ENCODE data around the gene DIABLO.
A peak's percentile ranks its signal among the peaks of the same experiment; 100 is the strongest.
"Not testable (repeated sequence)": the region's sequence is repeated elsewhere in the genome, so short reads cannot be mapped to it uniquely, and the experiment has no call there.

The DIABLO gene

DNA sequence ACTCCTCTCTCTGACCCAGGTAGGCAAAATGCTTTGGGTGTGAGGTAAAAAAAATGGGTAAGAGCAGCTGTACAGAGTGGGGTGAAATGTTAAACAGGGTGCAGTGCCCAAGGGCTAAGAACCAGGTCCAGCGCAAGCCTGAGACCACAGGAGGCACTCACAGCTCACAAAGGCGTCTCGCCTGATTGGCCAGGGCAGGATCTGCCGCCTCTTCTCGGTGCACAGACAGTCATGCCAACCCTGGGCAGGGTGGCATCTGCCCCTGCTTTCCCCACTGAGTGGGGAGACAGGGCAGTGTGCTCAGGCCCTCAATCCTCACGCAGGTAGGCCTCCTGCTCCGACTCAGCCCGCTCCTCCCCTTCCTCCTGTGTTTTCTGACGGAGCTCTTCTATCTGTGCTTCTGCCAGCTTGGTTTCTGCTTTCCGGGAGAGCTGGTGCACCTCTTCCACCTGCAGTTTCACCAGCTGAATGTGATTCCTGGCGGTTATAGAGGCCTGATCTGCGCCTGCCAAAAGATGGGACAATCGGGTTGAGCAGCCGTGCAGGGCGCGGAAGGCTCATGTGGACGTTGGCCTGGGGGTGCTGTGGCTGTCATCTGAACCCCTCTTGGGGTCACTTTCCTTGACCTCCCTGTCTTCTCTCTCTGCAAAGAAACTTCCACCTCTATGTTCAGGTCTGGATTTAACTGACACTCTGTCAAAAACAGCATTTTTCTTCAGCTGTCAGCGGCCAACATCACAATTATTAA, 17.6 kb downstream of the DIABLO start:
- Histone ChIP-seq H3K4me3 (ENCODE audit: low read depth, low read length) (no peak overlapping the region), H3K27ac (ENCODE audit: low read depth, low read length) (no peak overlapping the region), H3K9me3 (ENCODE audit: control insufficient read depth, insufficient read depth, low read length) (no peaks in the 10 kb centered on the region), H3K36me3 (ENCODE audit: control insufficient read depth, insufficient read depth, low read length) (peaks cover 62% of the 10 kb centered on the region), H3K4me1 (ENCODE audit: control insufficient read depth, insufficient read depth, low read length) (peaks cover 11% of the 10 kb centered on the region; the same call in 1 of the 2 replicates), H3K9ac (ENCODE audit: low read depth, low read length) (no peak overlapping the region), H3K27me3 (ENCODE audit: control insufficient read depth, insufficient read depth, low read length) (peaks cover 32% of the 10 kb centered on the region)

DNA sequence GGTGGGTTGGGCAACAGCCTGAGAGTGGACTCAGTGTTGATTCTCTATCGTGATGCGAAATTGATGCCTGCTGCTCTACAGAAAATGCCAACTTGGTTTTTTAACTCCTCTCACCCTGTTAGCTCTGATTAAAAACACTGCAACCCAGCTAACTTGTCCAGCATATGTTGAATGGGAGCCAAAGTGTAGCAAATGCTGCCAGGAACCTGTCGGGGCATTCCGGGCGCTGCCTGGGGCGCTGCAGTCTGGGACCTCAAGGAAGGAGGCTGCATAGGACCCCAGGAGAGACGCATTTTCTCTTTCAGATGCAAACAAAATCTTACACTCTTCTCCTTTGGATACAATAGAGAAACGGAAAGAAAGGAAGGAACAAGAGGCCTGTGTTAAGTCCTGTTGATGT, 18.5 kb downstream of the DIABLO start:
- Histone ChIP-seq H3K4me3 (ENCODE audit: low read depth, low read length) (no peak overlapping the region), H3K36me3 (ENCODE audit: control insufficient read depth, insufficient read depth, low read length) (peaks cover 53% of the 10 kb centered on the region), H3K9ac (ENCODE audit: low read depth, low read length) (no peak overlapping the region), H3K9me3 (ENCODE audit: control insufficient read depth, insufficient read depth, low read length) (no peaks in the 10 kb centered on the region), H3K27me3 (ENCODE audit: control insufficient read depth, insufficient read depth, low read length) (peaks cover 40% of the 10 kb centered on the region), H3K4me1 (ENCODE audit: control insufficient read depth, insufficient read depth, low read length) (peaks cover 11% of the 10 kb centered on the region; the same call in 1 of the 2 replicates), H3K27ac (ENCODE audit: low read depth, low read length) (no peak overlapping the region)

DNA sequence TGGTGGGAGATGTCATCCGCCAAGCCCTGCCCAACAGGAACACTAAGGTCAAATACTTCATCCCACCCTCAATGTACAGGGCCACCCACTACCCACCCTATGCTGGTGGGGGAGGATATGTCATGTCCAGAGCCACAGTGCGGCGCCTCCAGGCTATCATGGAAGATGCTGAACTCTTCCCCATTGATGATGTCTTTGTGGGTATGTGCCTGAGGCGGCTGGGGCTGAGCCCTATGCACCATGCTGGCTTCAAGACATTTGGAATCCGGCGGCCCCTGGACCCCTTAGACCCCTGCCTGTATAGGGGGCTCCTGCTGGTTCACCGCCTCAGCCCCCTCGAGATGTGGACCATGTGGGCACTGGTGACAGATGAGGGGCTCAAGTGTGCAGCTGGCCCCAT, 18.9 kb downstream of the DIABLO start:
- H3K36me3 ChIP-seq (ENCODE audit: control insufficient read depth, insufficient read depth, low read length), result peaks cover 49% of the 10 kb centered on the region
- no peaks in the 10 kb centered on the region for H3K9me3 ChIP-seq (ENCODE audit: control insufficient read depth, insufficient read depth, low read length)
- H3K27me3 ChIP-seq (ENCODE audit: control insufficient read depth, insufficient read depth, low read length), result peaks cover 44% of the 10 kb centered on the region
- no peak overlapping the region for H3K4me3 ChIP-seq (ENCODE audit: low read depth, low read length)
- no peak overlapping the region for H3K27ac ChIP-seq (ENCODE audit: low read depth, low read length)
- no peak overlapping the region for H3K9ac ChIP-seq (ENCODE audit: low read depth, low read length)
- H3K4me1 ChIP-seq (ENCODE audit: control insufficient read depth, insufficient read depth, low read length), result peaks cover 11% of the 10 kb centered on the region; the same call in 1 of the 2 replicates

DNA sequence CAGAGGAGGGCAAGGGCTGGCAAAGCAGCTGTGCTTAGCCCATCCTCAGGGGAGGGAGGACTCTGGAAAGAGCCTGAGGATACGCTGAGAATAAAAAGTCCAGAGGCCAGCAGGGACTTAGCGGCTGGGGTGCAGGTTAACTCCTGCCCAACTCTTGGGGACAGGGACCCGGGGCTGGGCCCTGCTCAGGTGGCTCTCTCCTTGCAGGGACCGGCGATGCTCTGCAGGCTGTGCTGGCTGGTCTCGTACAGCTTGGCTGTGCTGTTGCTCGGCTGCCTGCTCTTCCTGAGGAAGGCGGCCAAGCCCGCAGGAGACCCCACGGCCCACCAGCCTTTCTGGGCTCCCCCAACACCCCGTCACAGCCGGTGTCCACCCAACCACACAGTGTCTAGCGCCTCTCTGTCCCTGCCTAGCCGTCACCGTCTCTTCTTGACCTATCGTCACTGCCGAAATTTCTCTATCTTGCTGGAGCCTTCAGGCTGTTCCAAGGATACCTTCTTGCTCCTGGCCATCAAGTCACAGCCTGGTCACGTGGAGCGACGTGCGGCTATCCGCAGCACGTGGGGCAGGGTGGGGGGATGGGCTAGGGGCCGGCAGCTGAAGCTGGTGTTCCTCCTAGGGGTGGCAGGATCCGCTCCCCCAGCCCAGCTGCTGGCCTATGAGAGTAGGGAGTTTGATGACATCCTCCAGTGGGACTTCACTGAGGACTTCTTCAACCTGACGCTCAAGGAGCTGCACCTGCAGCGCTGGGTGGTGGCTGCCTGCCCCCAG, 19.6 kb downstream of the DIABLO start:
- Histone ChIP-seq H3K27ac (ENCODE audit: low read depth, low read length) (no peak overlapping the region), H3K36me3 (ENCODE audit: control insufficient read depth, insufficient read depth, low read length) (peaks cover 42% of the 10 kb centered on the region), H3K4me1 (ENCODE audit: control insufficient read depth, insufficient read depth, low read length) (peaks cover 11% of the 10 kb centered on the region; the same call in 1 of the 2 replicates), H3K27me3 (ENCODE audit: control insufficient read depth, insufficient read depth, low read length) (peaks cover 46% of the 10 kb centered on the region), H3K4me3 (ENCODE audit: low read depth, low read length) (no peak overlapping the region), H3K9me3 (ENCODE audit: control insufficient read depth, insufficient read depth, low read length) (no peaks in the 10 kb centered on the region), H3K9ac (ENCODE audit: low read depth, low read length) (no peak overlapping the region)

GRCh38 chr12:122205053-122205925, 20.6 kb downstream of the DIABLO start:
- Histone ChIP-seq H3K9ac (ENCODE audit: low read depth, low read length) (no peak overlapping the region), H3K36me3 (ENCODE audit: control insufficient read depth, insufficient read depth, low read length) (peaks cover 34% of the 10 kb centered on the region), H3K27ac (ENCODE audit: low read depth, low read length) (no peak overlapping the region), H3K9me3 (ENCODE audit: control insufficient read depth, insufficient read depth, low read length) (no peaks in the 10 kb centered on the region), H3K4me3 (ENCODE audit: low read depth, low read length) (no peak overlapping the region), H3K4me1 (ENCODE audit: control insufficient read depth, insufficient read depth, low read length) (peaks cover 11% of the 10 kb centered on the region; the same call in 1 of the 2 replicates), H3K27me3 (ENCODE audit: control insufficient read depth, insufficient read depth, low read length) (peaks cover 46% of the 10 kb centered on the region)

DNA sequence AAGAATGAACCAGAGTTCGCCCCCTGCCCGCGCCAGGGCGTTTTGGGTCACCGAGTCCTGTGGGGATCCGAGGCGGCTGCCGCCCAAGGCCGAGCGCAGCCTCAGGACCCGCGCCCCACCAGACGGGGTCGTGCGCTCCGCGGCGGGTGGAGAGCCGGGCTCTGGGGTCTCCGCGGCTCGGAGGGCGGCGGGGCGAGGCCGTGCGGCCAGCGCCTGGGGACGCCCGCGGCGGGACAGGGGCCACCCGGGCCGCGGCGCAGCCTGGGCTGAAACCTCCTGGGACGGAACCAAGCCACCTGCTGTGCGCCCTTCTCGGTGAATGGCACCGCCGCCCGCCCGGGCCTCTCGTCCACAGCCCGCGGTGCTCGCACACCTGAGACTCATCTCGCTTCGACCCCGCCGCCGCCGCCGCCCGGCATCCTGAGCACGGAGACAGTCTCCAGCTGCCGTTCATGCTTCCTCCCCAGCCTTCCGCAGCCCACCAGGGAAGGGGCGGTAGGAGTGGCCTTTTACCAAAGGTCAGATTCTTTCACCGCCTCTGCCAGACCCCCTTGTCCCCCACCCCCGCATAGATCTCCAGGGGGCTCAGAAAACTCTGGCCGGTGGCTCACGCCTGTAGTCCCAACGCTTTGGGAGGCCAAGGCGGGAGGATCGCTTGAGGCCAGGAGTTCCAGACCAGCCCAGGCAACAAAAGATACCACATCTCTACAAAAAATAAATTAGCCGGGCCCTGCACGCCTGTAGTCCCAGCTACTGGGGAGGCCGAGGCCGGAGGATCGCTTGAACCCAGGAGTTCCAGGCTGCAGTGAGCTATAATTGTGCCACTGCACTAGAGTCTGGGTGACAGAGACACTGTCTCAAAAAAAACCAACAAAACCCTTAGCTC, 21.4 kb downstream of the DIABLO start:
- Histone ChIP-seq H3K4me1 (ENCODE audit: control insufficient read depth, insufficient read depth, low read length) (peaks cover 11% of the 10 kb centered on the region; the same call in 1 of the 2 replicates), H3K27ac (ENCODE audit: low read depth, low read length) (no peak overlapping the region), H3K27me3 (ENCODE audit: control insufficient read depth, insufficient read depth, low read length) (peaks cover 46% of the 10 kb centered on the region), H3K9ac (ENCODE audit: low read depth, low read length) (no peak overlapping the region), H3K9me3 (ENCODE audit: control insufficient read depth, insufficient read depth, low read length) (no peaks in the 10 kb centered on the region), H3K36me3 (ENCODE audit: control insufficient read depth, insufficient read depth, low read length) (peaks cover 26% of the 10 kb centered on the region), H3K4me3 (ENCODE audit: low read depth, low read length) (peak overlapping the region; percentile 69)

- peaks cover 46% of the 10 kb centered on the region for H3K27me3 ChIP-seq (ENCODE audit: control insufficient read depth, insufficient read depth, low read length)
- no peak within 1 kb of the TSS for H3K27ac ChIP-seq (ENCODE audit: low read depth, low read length)
- peak within 1 kb of the TSS; percentile 69 for H3K4me3 ChIP-seq (ENCODE audit: low read depth, low read length)
- no peaks in the 10 kb centered on the region for H3K9me3 ChIP-seq (ENCODE audit: control insufficient read depth, insufficient read depth, low read length)
- H3K4me1 ChIP-seq (ENCODE audit: control insufficient read depth, insufficient read depth, low read length), result peaks cover 11% of the 10 kb centered on the region; the same call in 1 of the 2 replicates
- no peak within 1 kb of the TSS for H3K9ac ChIP-seq (ENCODE audit: low read depth, low read length)
- H3K36me3 ChIP-seq (ENCODE audit: control insufficient read depth, insufficient read depth, low read length), result peaks cover 18% of the 10 kb centered on the region
Measured at GRCh38 chr12:122203301-122204166, 22.3 kb downstream of the DIABLO start, which contains the start of gene B3GNT4. B3GNT4 (plus strand) TSS chr12:122203709; CDS start chr12:122204619, 910 bp downstream.

DNA sequence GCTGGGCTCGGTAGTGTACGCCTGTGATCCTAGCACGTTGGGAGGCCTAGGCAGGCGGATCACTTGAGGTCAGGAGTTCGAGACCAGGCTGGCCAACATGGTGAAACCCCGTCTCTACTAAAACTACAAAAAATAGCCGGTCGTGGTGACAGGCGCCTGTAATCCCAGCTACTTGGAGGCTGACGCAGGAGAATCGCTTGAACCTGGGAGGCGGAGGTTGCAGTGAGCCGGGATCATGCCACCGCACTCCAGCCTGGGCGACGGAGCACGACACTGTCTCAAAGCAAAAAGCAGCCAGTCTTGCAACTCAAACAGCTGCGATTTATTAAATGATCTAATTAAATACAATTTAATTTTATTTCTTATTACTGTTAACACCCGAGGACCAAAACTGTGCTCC, 23.0 kb downstream of the DIABLO start:
- peak overlapping the region; percentile 69 for H3K4me3 ChIP-seq (ENCODE audit: low read depth, low read length)
- not testable (repeated sequence) for H3K27ac ChIP-seq (ENCODE audit: low read depth, low read length); H3K4me1 ChIP-seq (ENCODE audit: control insufficient read depth, insufficient read depth, low read length); H3K9ac ChIP-seq (ENCODE audit: low read depth, low read length); H3K9me3 ChIP-seq (ENCODE audit: control insufficient read depth, insufficient read depth, low read length)
- peaks cover 46% of the 10 kb centered on the region for H3K27me3 ChIP-seq (ENCODE audit: control insufficient read depth, insufficient read depth, low read length)
- peaks cover 11% of the 10 kb centered on the region for H3K36me3 ChIP-seq (ENCODE audit: control insufficient read depth, insufficient read depth, low read length)

GRCh38 chr12:122202017-122202416, 23.8 kb downstream of the DIABLO start:
- H3K9me3 ChIP-seq (ENCODE audit: control insufficient read depth, insufficient read depth, low read length), result no peaks in the 10 kb centered on the region
- peaks cover 3% of the 10 kb centered on the region for H3K36me3 ChIP-seq (ENCODE audit: control insufficient read depth, insufficient read depth, low read length)
- peaks cover 46% of the 10 kb centered on the region for H3K27me3 ChIP-seq (ENCODE audit: control insufficient read depth, insufficient read depth, low read length)
- no peak overlapping the region for H3K4me3 ChIP-seq (ENCODE audit: low read depth, low read length)
- 0 out of 2 replicates have a peak, but pooled peaks cover 3% of the 10 kb centered on the region for H3K4me1 ChIP-seq (ENCODE audit: control insufficient read depth, insufficient read depth, low read length)
- H3K27ac ChIP-seq (ENCODE audit: low read depth, low read length), result no peak overlapping the region
- no peak overlapping the region for H3K9ac ChIP-seq (ENCODE audit: low read depth, low read length)
